Tongue (tissue), 2 donors: Measurements from ENCODE around the gene CCR2. TPM values are rescaled to one million over a fixed set of nuclear protein-coding genes. Genes with fewer than 3 reads are reported as not detected.
"Not testable (repeated sequence)": the region's sequence is repeated elsewhere in the genome, so short reads cannot be mapped to it uniquely, and the experiment has no call there.

Experiments used
- DNase-seq: peaks from one replicate; pipeline ENCODE4 v3.0.0-alpha.2; 2015
- total RNA-seq: library from RNA; depleted of rRNA; stranded (reverse); fragments of >200 nt; gene quantifications from one replicate; pipeline ENCODE4 v1.2.3, GENCODE V29; 2014

CCR2 gene
- total RNA-seq, 1 donor from 2014 or later, result 1.2 TPM

- peak; percentile 31 for DNase-seq
Observed at GRCh38 chr3:46380471-46381221, 26.7 kb downstream of the CCR2 start.

GRCh38 chr3:46381625-46382024, 27.7 kb downstream of the CCR2 start:
- no peak for DNase-seq

GRCh38 chr3:46383211-46383950, 29.5 kb downstream of the CCR2 start:
- no peak for DNase-seq

GRCh38 chr3:46383951-46384330, 30.0 kb downstream of the CCR2 start:
- no peak for DNase-seq

GRCh38 chr3:46386205-46386604, 32.3 kb downstream of the CCR2 start:
- no peak for DNase-seq

- not testable (repeated sequence) for DNase-seq
Observed at GRCh38 chr3:46388847-46389246, 34.9 kb downstream of the CCR2 start.

GRCh38 chr3:46389306-46389705, 35.4 kb downstream of the CCR2 start:
- no peak for DNase-seq

GRCh38 chr3:46391526-46391925, 37.6 kb downstream of the CCR2 start:
- not testable (repeated sequence) for DNase-seq

- DNase-seq, result no peak
Observed at GRCh38 chr3:46393011-46393410, 39.1 kb downstream of the CCR2 start.

- no peak for DNase-seq
Observed at GRCh38 chr3:46393554-46394434, 39.9 kb downstream of the CCR2 start.

- DNase-seq, result no peak
Observed at GRCh38 chr3:46395210-46395661, 41.3 kb downstream of the CCR2 start.

GRCh38 chr3:46395766-46396530, 42.0 kb downstream of the CCR2 start:
- no peak for DNase-seq

- no peak for DNase-seq
Observed at GRCh38 chr3:46397111-46397510, 43.2 kb downstream of the CCR2 start.

- DNase-seq, result no peak
Observed at GRCh38 chr3:46398186-46398955, 44.5 kb downstream of the CCR2 start.

GRCh38 chr3:46399098-46399497, 45.2 kb downstream of the CCR2 start:
- no peak for DNase-seq

- no peak for DNase-seq
Observed at GRCh38 chr3:46399557-46399956, 45.6 kb downstream of the CCR2 start.

GRCh38 chr3:46400000-46400734, 46.3 kb downstream of the CCR2 start:
- DNase-seq, result no peak

- DNase-seq, result no peak
Observed at GRCh38 chr3:46400846-46401245, 46.9 kb downstream of the CCR2 start.

- no peak for DNase-seq
Observed at GRCh38 chr3:46401579-46401978, 47.7 kb downstream of the CCR2 start.

GRCh38 chr3:46402902-46403301, 49.0 kb downstream of the CCR2 start:
- DNase-seq, result not testable (repeated sequence)
